A549 (cell line): ENCODE data around the gene FERMT1. TPM values are rescaled to one million over a fixed set of nuclear protein-coding genes. Genes with fewer than 3 reads are reported as not detected.

ENCODE experiments used
- ATAC-seq, 2 experiments: fragments of 200-7000 bp in 1 of 2; fragments of >200 bp in 1 of 2; cut with Nextera tagmentation in 1 of 2; cut with Tn5 transposase in 1 of 2; 3 replicates each; pipeline versions ENCODE4 v1.8.0 to v1.9.1; 2018 to 2020; ENCODE audit warnings: mild to moderate bottlenecking in 1 of 2, moderate library complexity in 1 of 2
- CTCF ChIA-PET: fragments of 300-600 bp; sonication (Branson Sonifier 250); formaldehyde crosslinking; extraction: SDS; loops from one replicate; lab custom pipeline; 2021; ENCODE audit warnings: antibody characterized with exemption, inconsistent platforms; lab: Yijun Ruan, JAX
- POLR2A ChIA-PET: fragments of 350-600 bp; formaldehyde crosslinking; extraction: SDS; loops from one replicate; lab custom pipeline; 2021; ENCODE audit warnings: antibody characterized with exemption, inconsistent platforms; lab: Yijun Ruan, JAX
- DNase-seq, 2 experiments: peaks; one replicate each; pipeline versions ENCODE4 v3.0.0 to v3.0.0-alpha.2; 2011 to 2016; ENCODE audit warnings: low read depth in 1 of 2, low spot score in 1 of 2
- FAIRE-seq: peaks from 2 replicates; lab custom pipeline; 2011; peaks lifted over from hg19 to GRCh38; lab: Jason Lieb, UNC
- H3K27ac ChIP-seq, 2 experiments: fragments of >200 bp; sonication (Bioruptor Twin); formaldehyde crosslinking; 3 replicates each; pipeline ENCODE4 v1.5.1; 2016 to 2017
- H3K4me1 ChIP-seq: fragments of >200 bp; sonication (Bioruptor Twin); formaldehyde crosslinking; 3 replicates; pipeline ENCODE4 v1.6.1; 2016
- H3K4me2 ChIP-seq: fragments of >200 bp; sonication (Bioruptor Twin); formaldehyde crosslinking; 3 replicates; pipeline ENCODE4 v1.6.1; 2016
- H3K4me3 ChIP-seq: fragments of >200 bp; sonication (Bioruptor Twin); formaldehyde crosslinking; 3 replicates; pipeline ENCODE4 v1.5.1; 2016
- H3K9me3 ChIP-seq: fragments of >200 bp; sonication (Bioruptor Twin); formaldehyde crosslinking; 3 replicates; pipeline ENCODE4 v1.6.1; 2016
- CBX8 ChIP-seq: fragments of 200-600 bp; sonication (generic); IDR thresholded peaks from 2 replicates; pipeline ENCODE4 v1.6.1; 2016
- CEBPB ChIP-seq, 2 experiments: fragments of >200 bp in 1 of 2; sonication (Bioruptor Twin) in 1 of 2; formaldehyde crosslinking in 1 of 2; IDR thresholded peaks; 2 replicates each; pipeline ENCODE4 v1.6.1; 2012 to 2016
- EHF ChIP-seq: fragments of 250-450 bp; sonication (Bioruptor Pico); IDR thresholded peaks from 2 replicates; pipeline ENCODE4 v1.5.0; 2020; ENCODE audit warnings: mild to moderate bottlenecking
- EHMT2 ChIP-seq: fragments of 200-600 bp; sonication (generic); IDR thresholded peaks from 2 replicates; pipeline ENCODE4 v1.6.1; 2016; ENCODE audit warnings: antibody characterized with exemption, low read depth, mild to moderate bottlenecking, moderate library complexity
- FOSB ChIP-seq: fragments of 250-450 bp; sonication (Bioruptor Pico); IDR thresholded peaks from 2 replicates; pipeline ENCODE4 v1.5.0; 2020; ENCODE audit warnings: mild to moderate bottlenecking, moderate library complexity
- FOXS1 ChIP-seq: fragments of 250-450 bp; sonication (Bioruptor Pico); IDR thresholded peaks from 2 replicates; pipeline ENCODE4 v1.5.0; 2020; ENCODE audit warnings: mild to moderate bottlenecking, moderate library complexity
- HDAC2 ChIP-seq: fragments of 200-600 bp; sonication (generic); IDR thresholded peaks from 2 replicates; pipeline ENCODE4 v1.6.1; 2016
- HEYL ChIP-seq: fragments of 250-450 bp; sonication (Bioruptor Pico); IDR thresholded peaks from 2 replicates; pipeline ENCODE4 v1.8.0; 2021; ENCODE audit warnings: mild to moderate bottlenecking, moderate library complexity
- HOXA7 ChIP-seq: fragments of 250-450 bp; sonication (Bioruptor Pico); IDR thresholded peaks from 2 replicates; pipeline ENCODE4 v1.5.0; 2020; ENCODE audit warnings: mild to moderate bottlenecking, moderate library complexity
- HOXB13 ChIP-seq: fragments of 250-450 bp; sonication (Bioruptor Pico); IDR thresholded peaks from 2 replicates; pipeline ENCODE4 v1.5.0; 2020; ENCODE audit warnings: low read depth, mild to moderate bottlenecking, moderate library complexity
- JUNB ChIP-seq: fragments of >200 bp; sonication (Bioruptor Twin); formaldehyde crosslinking; IDR thresholded peaks from 2 replicates; pipeline ENCODE4 v1.6.1; 2016
- KDM1A ChIP-seq: fragments of 200-600 bp; sonication (generic); IDR thresholded peaks from 2 replicates; pipeline ENCODE4 v1.6.1; 2016; ENCODE audit warnings: low read depth, mild to moderate bottlenecking
- NR3C1 ChIP-seq: fragments of >200 bp; sonication (Bioruptor Twin); formaldehyde crosslinking; IDR thresholded peaks from 3 replicates; pipeline ENCODE4 v1.6.1; 2017
- RAD21 ChIP-seq, 2 experiments: fragments of >200 bp in 1 of 2; sonication (Bioruptor Twin) in 1 of 2; formaldehyde crosslinking in 1 of 2; IDR thresholded peaks in 1 of 2; conservative IDR thresholded peaks in 1 of 2; 2 replicates in 1 of 2; 3 replicates in 1 of 2; pipeline ENCODE4 v1.6.1; 2012 to 2018; ENCODE audit warnings: inconsistent platforms in 1 of 2
- RCOR1 ChIP-seq: fragments of 150-350 bp; IDR thresholded peaks from 2 replicates; pipeline ENCODE4 v1.6.1; 2014; ENCODE audit warnings: antibody characterized with exemption, low read length, low read depth
- REST ChIP-seq: fragments of 200-600 bp; sonication (generic); IDR thresholded peaks from 2 replicates; pipeline ENCODE4 v1.6.1; 2016; ENCODE audit warnings: antibody characterized with exemption, mild to moderate bottlenecking, moderate library complexity
- RNF2 ChIP-seq: fragments of 200-600 bp; sonication (generic); IDR thresholded peaks from 2 replicates; pipeline ENCODE4 v1.6.1; 2016; ENCODE audit warnings: low read depth, mild to moderate bottlenecking, antibody characterized with exemption, moderate library complexity, borderline replicate concordance
- SREBF2 ChIP-seq: fragments of 450-650 bp; IDR thresholded peaks from 2 replicates; pipeline ENCODE4 v1.6.1; 2014; ENCODE audit warnings: mild to moderate bottlenecking, moderate library complexity
- ZFP36 ChIP-seq: fragments of 450-650 bp; IDR thresholded peaks from 2 replicates; pipeline ENCODE4 v1.6.1; 2014; ENCODE audit warnings: borderline replicate concordance; ENCODE audit not compliant: partially characterized antibody
- ZSCAN20 ChIP-seq: fragments of 250-450 bp; sonication (Bioruptor Pico); IDR thresholded peaks from 2 replicates; pipeline ENCODE4 v1.8.0; 2022; ENCODE audit warnings: mild to moderate bottlenecking, moderate library complexity
- WGBS: methylation state at CpG from one replicate; pipeline ENCODE4 v1.1.6; 2017; ENCODE audit errors: missing lambda C conversion rate; 5-methylcytosine and 5-hydroxymethylcytosine counted together
- polyA plus RNA-seq, 4 experiments: library from polyadenylated mRNA; depleted of rRNA in 3 of 4; stranded (reverse); fragments of >200 nt; fragmentation: RNase III in 1 of 4; extraction: RNeasy Plus Mini Kit Qiagen cat#74134 plus additional on column Dnase treatment in 1 of 4; gene quantifications; 2 replicates in 3 of 4; 3 replicates in 1 of 4; pipeline ENCODE4 v1.2.3, GENCODE V29; 2011 to 2017
- TF ChIP-seq, protein P1 (sequence below): IDR thresholded peaks from 2 replicates; pipeline ENCODE4 v1.6.1; 2012
- TF ChIP-seq, protein P2 (sequence below): fragments of >200 bp; sonication (Bioruptor Twin); formaldehyde crosslinking; IDR thresholded peaks from 2 replicates; pipeline ENCODE4 v1.6.1; 2016
- TF ChIP-seq, protein P3 (sequence below): fragments of >200 bp; sonication (Bioruptor Twin); formaldehyde crosslinking; IDR thresholded peaks from 3 replicates; pipeline ENCODE4 v1.6.1; 2016

The FERMT1 gene
- polyA plus RNA-seq, 2 of the 4 experiments (the other 2 are of a cell fraction) = 12.7 to 19.1 TPM

GRCh38 chr20:6140947-6141346 is 18.1 kb upstream of the FERMT1 start:
- 24% methylated on average over 3 of the region's 3 CpGs for WGBS
- DNase-seq (peak in 1 of 2 experiments; percentile 62), ATAC-seq (peak; percentile 69 to 91; a peak in 4 of 6 replicates), FAIRE-seq (no peak)
- no peak overlapping the region for H3K4me3 ChIP-seq
- no peak overlapping the region for H3K27ac ChIP-seq
- H3K9me3 ChIP-seq = no peaks in the 10 kb centered on the region; the same call in 2 of the 3 replicates
- H3K4me2 ChIP-seq = no peak overlapping the region
- TF ChIP-seq, protein P1, sequence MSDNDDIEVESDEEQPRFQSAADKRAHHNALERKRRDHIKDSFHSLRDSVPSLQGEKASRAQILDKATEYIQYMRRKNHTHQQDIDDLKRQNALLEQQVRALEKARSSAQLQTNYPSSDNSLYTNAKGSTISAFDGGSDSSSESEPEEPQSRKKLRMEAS = no peak
- TF ChIP-seq, protein P2, sequence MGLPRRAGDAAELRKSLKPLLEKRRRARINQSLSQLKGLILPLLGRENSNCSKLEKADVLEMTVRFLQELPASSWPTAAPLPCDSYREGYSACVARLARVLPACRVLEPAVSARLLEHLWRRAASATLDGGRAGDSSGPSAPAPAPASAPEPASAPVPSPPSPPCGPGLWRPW = no peak
- no peak for TF ChIP-seq CEBPB (IDR thresholded peaks at IDR 0.05)
- no peak for TF ChIP-seq EHMT2
- TF ChIP-seq RNF2 = no peak
- TF ChIP-seq, all 56 proteins: peak for 0
- POLR2A ChIA-PET = no interaction called here
- no peaks in the 10 kb centered on the region for H3K4me1 ChIP-seq
- CTCF ChIA-PET = interaction anchor here (0.6 to 2.1 kb wide), 11 partner anchors 10 to 1718 kb away, joined by 3 to 8 read pairs (median 4); no protein-coding TSS in a partner anchor

DNA sequence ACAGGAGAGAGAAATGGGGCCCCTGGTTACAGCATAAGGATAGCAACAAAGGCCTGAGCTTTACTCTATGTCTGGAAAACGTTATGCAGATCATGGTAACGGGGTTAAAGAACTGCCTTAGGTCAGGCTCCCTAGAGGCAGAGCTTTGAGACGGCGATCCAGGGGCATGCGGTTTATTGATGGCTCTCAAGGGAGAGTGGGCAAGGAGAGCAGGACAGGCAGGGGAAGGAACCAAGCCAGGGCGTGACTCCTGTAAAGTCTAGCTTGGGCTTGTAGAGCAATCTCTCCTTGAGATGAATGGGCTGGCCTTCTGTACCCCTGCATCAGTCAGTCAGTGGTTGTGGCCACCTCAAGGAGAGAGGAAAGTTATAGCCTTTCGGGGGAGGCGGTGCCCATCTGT is 12.5 kb upstream of the FERMT1 start:
- POLR2A ChIA-PET = no interaction called here
- DNase-seq = no peak
- CTCF ChIA-PET = interaction anchor here (1.0 to 1.7 kb wide), 3 partner anchors 9 to 14 kb away, joined by 3 to 5 read pairs (median 3); partner anchors contain the start of gene FERMT1
- H3K4me2 ChIP-seq = no peak overlapping the region
- ATAC-seq = no peak
- no peak for FAIRE-seq
- no peaks in the 10 kb centered on the region for H3K9me3 ChIP-seq
- no peak overlapping the region for H3K4me3 ChIP-seq
- no peak overlapping the region for H3K27ac ChIP-seq
- 43% methylated on average over 8 of the region's 8 CpGs for WGBS
- no peaks in the 10 kb centered on the region for H3K4me1 ChIP-seq
- no peak for TF ChIP-seq REST
- TF ChIP-seq FOSB (CRISPR knock-in tag) = no peak
- no peak for TF ChIP-seq FOXS1 (CRISPR knock-in tag)
- TF ChIP-seq HOXA7 (CRISPR knock-in tag) = no peak
- no peak for TF ChIP-seq HDAC2
- no peak for TF ChIP-seq ZSCAN20 (CRISPR knock-in tag)
- no peak for TF ChIP-seq SREBF2
- TF ChIP-seq NR3C1 = no peak
- TF ChIP-seq, protein P3, sequence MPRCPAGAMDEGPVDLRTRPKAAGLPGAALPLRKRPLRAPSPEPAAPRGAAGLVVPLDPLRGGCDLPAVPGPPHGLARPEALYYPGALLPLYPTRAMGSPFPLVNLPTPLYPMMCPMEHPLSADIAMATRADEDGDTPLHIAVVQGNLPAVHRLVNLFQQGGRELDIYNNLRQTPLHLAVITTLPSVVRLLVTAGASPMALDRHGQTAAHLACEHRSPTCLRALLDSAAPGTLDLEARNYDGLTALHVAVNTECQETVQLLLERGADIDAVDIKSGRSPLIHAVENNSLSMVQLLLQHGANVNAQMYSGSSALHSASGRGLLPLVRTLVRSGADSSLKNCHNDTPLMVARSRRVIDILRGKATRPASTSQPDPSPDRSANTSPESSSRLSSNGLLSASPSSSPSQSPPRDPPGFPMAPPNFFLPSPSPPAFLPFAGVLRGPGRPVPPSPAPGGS = no peak
- no peak for TF ChIP-seq ZFP36
- no peak for TF ChIP-seq EHF (CRISPR knock-in tag)
- TF ChIP-seq HOXB13 = no peak
- TF ChIP-seq, protein P2 = no peak
- TF ChIP-seq KDM1A = no peak
- no peak for TF ChIP-seq RCOR1
- TF ChIP-seq RAD21 (conservative IDR thresholded peaks at IDR 0.05 in 1 of 2, IDR thresholded peaks at IDR 0.05 in 1 of 2) = no peak
- TF ChIP-seq JUNB = no peak
- TF ChIP-seq EHMT2 = no peak
- TF ChIP-seq CBX8 = no peak
- no peak for TF ChIP-seq HEYL (CRISPR knock-in tag)
- TF ChIP-seq, all 56 proteins: peak for 0
